GM12891 (cell line): Measurements from ENCODE around the gene ALG10.

ENCODE experiments used
- POLR2A ChIP-seq: IDR thresholded peaks from 2 replicates; pipeline ENCODE4 v1.6.1; 2011; ENCODE audit warnings: low read depth, low read length, control low read depth
- TAF1 ChIP-seq: IDR thresholded peaks from 2 replicates; pipeline ENCODE4 v1.6.1; 2011; ENCODE audit warnings: low read depth, low read length, control low read depth

DNA sequence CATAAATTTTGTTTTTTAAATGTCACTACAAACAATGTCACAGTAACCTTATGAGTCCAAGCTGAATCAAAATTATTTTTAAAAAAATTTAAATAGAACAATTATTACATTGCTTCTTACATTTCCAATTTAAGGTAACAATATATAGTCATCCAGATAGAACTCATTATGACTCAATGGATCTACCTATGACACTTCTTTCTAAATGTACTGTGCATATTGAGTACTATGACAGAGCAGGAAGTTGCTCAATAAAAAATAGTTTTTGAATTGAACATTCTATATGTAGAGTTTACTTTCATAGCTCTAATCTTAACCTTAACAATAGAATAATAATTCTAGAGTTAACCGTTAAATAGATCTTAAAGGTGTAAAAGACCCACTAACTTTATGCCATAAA, 44.4 kb upstream of the ALG10 start:
- no peak for TF ChIP-seq POLR2A
- no peak for TF ChIP-seq TAF1
